Osteoblast (primary cell): ENCODE data around the gene WHRN. TPM values are rescaled to one million over a fixed set of nuclear protein-coding genes. Genes with fewer than 3 reads are reported as not detected.
A peak's percentile ranks its signal among the peaks of the same experiment; 100 is the strongest.

Experiments used
- DNase-seq: peaks from one replicate; pipeline ENCODE4 v3.0.0; 2011; ENCODE audit warnings: low spot score, mixed read lengths; ENCODE audit not compliant: insufficient read length; ENCODE audit errors: missing footprints
- H2AFZ ChIP-seq: 2 replicates; pipeline ENCODE4 v1.6.0; 2011; ENCODE audit warnings: mild to moderate bottlenecking, low read length
- H3K27ac ChIP-seq: 2 replicates; pipeline ENCODE4 v1.5.1; 2011; ENCODE audit warnings: mild to moderate bottlenecking, low read depth, low read length, moderate library complexity
- H3K27me3 ChIP-seq: 2 replicates; pipeline ENCODE4 v1.6.0; 2012; ENCODE audit warnings: mild to moderate bottlenecking, control low read depth, inconsistent platforms, low read length, moderate library complexity; ENCODE audit not compliant: insufficient read depth
- H3K36me3 ChIP-seq: 2 replicates; pipeline ENCODE4 v1.5.1; 2011; ENCODE audit warnings: mild to moderate bottlenecking, low read length, control low read depth, moderate library complexity; ENCODE audit not compliant: insufficient read depth
- H3K4me1 ChIP-seq: 2 replicates; pipeline ENCODE4 v1.5.1; 2011; ENCODE audit warnings: mild to moderate bottlenecking, low read length, control low read depth, moderate library complexity; ENCODE audit not compliant: insufficient read depth
- H3K4me2 ChIP-seq: 2 replicates; pipeline ENCODE4 v1.6.0; 2011; ENCODE audit warnings: mild to moderate bottlenecking, low read length; ENCODE audit not compliant: insufficient read depth
- H3K4me3 ChIP-seq: fragments of 200-600 bp; sonication (generic); 3 replicates; pipeline ENCODE4 v1.5.1; 2012; ENCODE audit warnings: mild to moderate bottlenecking, low read length, inconsistent platforms; ENCODE audit not compliant: insufficient read depth
- H3K79me2 ChIP-seq: 2 replicates; pipeline ENCODE4 v1.6.0; 2012; ENCODE audit warnings: mild to moderate bottlenecking, low read length, control low read depth, inconsistent platforms; ENCODE audit not compliant: insufficient read depth
- H3K9me3 ChIP-seq: 2 replicates; pipeline ENCODE4 v1.5.1; 2011; ENCODE audit warnings: low read depth, low read length, control low read depth
- H4K20me1 ChIP-seq: 2 replicates; pipeline ENCODE4 v1.6.0; 2012; ENCODE audit warnings: mild to moderate bottlenecking, low read length, control low read depth; ENCODE audit not compliant: insufficient read depth
- total RNA-seq: library from RNA; depleted of rRNA; stranded (reverse); fragments of >200 nt; gene quantifications from 2 replicates; pipeline ENCODE4 v1.2.3, GENCODE V29; 2012
- TF ChIP-seq, protein P1 (sequence below): IDR thresholded peaks from 2 replicates; pipeline ENCODE4 v1.5.1; 2011; ENCODE audit warnings: mild to moderate bottlenecking, low read depth, low read length, moderate library complexity; ENCODE audit errors: extremely low read depth

Gene WHRN
- total RNA-seq: 2.2 and 2.7 TPM in 2 replicates

DNA sequence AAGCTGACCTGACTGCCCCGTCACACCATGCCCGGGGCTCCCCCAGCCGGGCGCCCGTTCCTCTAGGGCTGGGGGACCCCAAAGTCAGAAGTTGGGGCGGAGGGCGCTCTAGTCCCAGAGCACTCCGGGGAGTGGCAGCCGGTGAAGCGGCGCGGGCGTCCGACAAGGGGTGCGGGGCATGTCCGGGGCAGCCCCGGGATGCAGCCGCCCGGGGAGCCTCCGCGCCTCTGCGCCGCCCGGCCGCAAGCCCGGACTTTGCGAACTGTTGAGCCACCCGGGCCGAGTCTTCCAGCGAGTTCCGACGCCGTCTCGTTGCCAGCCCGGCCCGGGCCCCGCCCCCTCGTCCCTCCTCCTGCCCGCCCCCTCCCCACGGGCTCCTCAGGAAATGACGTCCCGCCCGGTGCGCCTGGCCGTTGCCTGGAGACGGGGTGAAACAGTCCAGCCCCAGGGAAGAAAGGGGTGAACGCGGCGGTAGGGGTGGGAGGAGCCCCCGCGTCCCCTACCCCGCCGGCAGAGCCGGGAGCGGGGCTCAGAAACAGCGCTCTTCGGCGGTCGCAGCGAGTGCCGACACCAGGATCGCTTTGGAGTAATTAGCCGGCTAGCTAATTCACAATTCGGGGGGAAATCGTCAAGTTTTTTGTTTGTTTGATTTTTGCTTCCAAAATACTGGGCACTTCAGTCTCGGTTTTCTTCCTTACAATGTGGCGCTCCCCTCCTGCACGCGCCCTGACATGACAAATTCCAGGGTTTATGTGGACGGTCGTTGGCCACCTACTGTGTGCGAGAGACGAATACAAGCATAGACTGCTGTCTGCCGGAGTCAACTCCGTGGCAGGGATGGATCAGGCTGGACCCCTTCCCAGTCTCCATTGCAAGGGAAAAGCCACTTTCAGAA lies at the start of gene WHRN:
TSS of gene WHRN (minus strand) at position 287 of the 895 bp plus-strand sequence. CDS start 672 bp downstream, outside the sequence.
- Histone ChIP-seq H3K36me3 (no peaks in the 10 kb centered on the region), H3K4me2 (peak within 1 kb of the TSS; percentile 96), H3K4me1 (peaks cover 13% of the 10 kb centered on the region), H3K79me2 (peaks cover 2% of the 10 kb centered on the region), H4K20me1 (peaks cover 3% of the 10 kb centered on the region), H3K9me3 (no peaks in the 10 kb centered on the region), H2AFZ (peak within 1 kb of the TSS; percentile 92), H3K4me3 (peak within 1 kb of the TSS; percentile 82), H3K27ac (peak within 1 kb of the TSS; percentile 71), H3K27me3 (peaks cover 46% of the 10 kb centered on the region)
- peak; percentile 99 for DNase-seq
- TF ChIP-seq, protein P1, sequence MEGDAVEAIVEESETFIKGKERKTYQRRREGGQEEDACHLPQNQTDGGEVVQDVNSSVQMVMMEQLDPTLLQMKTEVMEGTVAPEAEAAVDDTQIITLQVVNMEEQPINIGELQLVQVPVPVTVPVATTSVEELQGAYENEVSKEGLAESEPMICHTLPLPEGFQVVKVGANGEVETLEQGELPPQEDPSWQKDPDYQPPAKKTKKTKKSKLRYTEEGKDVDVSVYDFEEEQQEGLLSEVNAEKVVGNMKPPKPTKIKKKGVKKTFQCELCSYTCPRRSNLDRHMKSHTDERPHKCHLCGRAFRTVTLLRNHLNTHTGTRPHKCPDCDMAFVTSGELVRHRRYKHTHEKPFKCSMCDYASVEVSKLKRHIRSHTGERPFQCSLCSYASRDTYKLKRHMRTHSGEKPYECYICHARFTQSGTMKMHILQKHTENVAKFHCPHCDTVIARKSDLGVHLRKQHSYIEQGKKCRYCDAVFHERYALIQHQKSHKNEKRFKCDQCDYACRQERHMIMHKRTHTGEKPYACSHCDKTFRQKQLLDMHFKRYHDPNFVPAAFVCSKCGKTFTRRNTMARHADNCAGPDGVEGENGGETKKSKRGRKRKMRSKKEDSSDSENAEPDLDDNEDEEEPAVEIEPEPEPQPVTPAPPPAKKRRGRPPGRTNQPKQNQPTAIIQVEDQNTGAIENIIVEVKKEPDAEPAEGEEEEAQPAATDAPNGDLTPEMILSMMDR: no peak

DNA sequence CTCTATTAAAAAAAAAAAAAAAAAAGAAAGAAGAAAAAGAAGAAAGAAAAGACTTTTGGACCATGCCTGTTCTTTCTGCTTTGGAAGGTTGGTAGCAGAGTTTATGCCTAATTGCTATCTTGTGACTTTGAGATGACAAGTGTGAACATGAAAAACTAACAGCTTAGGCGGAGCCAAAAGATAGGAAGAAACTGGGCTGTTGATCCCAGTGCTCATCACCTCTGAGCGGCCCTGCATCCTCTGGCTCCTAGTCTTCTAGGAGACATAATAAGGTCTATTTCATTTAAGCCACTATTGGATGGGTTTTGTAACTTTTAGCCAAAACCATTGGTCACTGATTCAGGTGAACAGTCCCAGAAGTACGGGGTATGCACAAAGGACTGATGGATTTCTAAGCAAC lies 47.9 kb upstream of the WHRN start:
- no peak overlapping the region for H2AFZ ChIP-seq
- H3K27me3 ChIP-seq: no peaks in the 10 kb centered on the region
- TF ChIP-seq, protein P1: no peak
- no peaks in the 10 kb centered on the region for H3K36me3 ChIP-seq
- no peak overlapping the region for H3K4me3 ChIP-seq
- H3K79me2 ChIP-seq: no peaks in the 10 kb centered on the region
- no peak overlapping the region for H3K4me2 ChIP-seq
- no peaks in the 10 kb centered on the region for H3K9me3 ChIP-seq
- no peak for DNase-seq
- no peak overlapping the region for H3K27ac ChIP-seq
- H4K20me1 ChIP-seq: no peaks in the 10 kb centered on the region
- peaks cover 20% of the 10 kb centered on the region for H3K4me1 ChIP-seq

DNA sequence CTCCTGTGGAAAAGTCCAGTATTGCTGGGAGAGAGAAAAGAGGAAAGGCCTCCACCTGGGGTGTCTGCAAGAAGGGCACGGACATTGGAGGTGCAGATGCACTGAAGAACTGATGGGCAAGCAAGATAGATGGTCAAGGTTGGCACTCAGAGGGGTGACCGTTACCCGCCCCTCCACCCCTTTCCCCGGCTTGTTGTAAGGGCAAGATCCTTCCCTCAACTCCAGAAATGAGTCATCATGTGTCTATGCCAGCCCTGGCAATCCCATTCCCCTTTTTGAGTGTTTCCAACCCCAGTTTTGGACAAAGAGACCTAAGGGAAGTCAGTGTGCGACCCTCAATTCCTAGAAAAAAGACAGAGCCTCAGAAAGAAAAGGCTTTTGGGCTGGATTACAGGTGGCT lies 47.4 kb upstream of the WHRN start:
- H3K4me1 ChIP-seq: peaks cover 20% of the 10 kb centered on the region
- H3K4me3 ChIP-seq: no peak overlapping the region
- no peaks in the 10 kb centered on the region for H3K36me3 ChIP-seq
- H2AFZ ChIP-seq: no peak overlapping the region
- peak overlapping the region; percentile 87 for H3K27ac ChIP-seq
- H4K20me1 ChIP-seq: no peaks in the 10 kb centered on the region
- H3K4me2 ChIP-seq: no peak overlapping the region
- H3K79me2 ChIP-seq: no peaks in the 10 kb centered on the region
- TF ChIP-seq, protein P1: no peak
- no peaks in the 10 kb centered on the region for H3K9me3 ChIP-seq
- no peaks in the 10 kb centered on the region for H3K27me3 ChIP-seq
- no peak for DNase-seq
